Loucy (cell line): ENCODE results near the gene SYNE1.

Experiments used
- H2AFZ ChIP-seq: fragments of 200-600 bp; sonication (generic); 2 replicates; pipeline ENCODE4 v1.6.0; 2016; ENCODE audit warnings: antibody characterized with exemption, mild to moderate bottlenecking, low read length, moderate library complexity
- H3F3A ChIP-seq: fragments of 200-600 bp; 2 replicates; pipeline ENCODE4 v1.6.0; 2016; ENCODE audit warnings: antibody characterized with exemption, low read depth, mild to moderate bottlenecking
- H3K27me3 ChIP-seq: fragments of 200-600 bp; sonication (generic); 2 replicates; pipeline ENCODE4 v1.6.1; 2014; ENCODE audit warnings: low read length, mild to moderate bottlenecking; ENCODE audit not compliant: insufficient read depth, poor library complexity, severe bottlenecking
- H3K36me3 ChIP-seq: fragments of 200-600 bp; sonication (generic); 2 replicates; pipeline ENCODE4 v1.6.1; 2016; ENCODE audit warnings: low read length; ENCODE audit not compliant: insufficient read depth
- H3K4me1 ChIP-seq: fragments of 200-600 bp; sonication (generic); 2 replicates; pipeline ENCODE4 v1.5.1; 2014; ENCODE audit warnings: low read length, mild to moderate bottlenecking; ENCODE audit not compliant: insufficient read depth, poor library complexity, severe bottlenecking
- H3K4me2 ChIP-seq: fragments of 200-600 bp; sonication (generic); 2 replicates; pipeline ENCODE4 v1.6.0; 2014; ENCODE audit warnings: antibody characterized with exemption, low read length, low read depth, mild to moderate bottlenecking; ENCODE audit not compliant: poor library complexity, severe bottlenecking
- H3K4me3 ChIP-seq: fragments of 200-600 bp; sonication (generic); 2 replicates; pipeline ENCODE4 v1.5.1; 2014; ENCODE audit warnings: low read length, mild to moderate bottlenecking, mixed read lengths; ENCODE audit not compliant: poor library complexity, severe bottlenecking
- H3K79me2 ChIP-seq: fragments of 200-600 bp; sonication (generic); 2 replicates; pipeline ENCODE4 v1.6.1; 2014; ENCODE audit warnings: low read length; ENCODE audit not compliant: insufficient read depth
- H3K9ac ChIP-seq: fragments of 200-600 bp; sonication (generic); 2 replicates; pipeline ENCODE4 v1.6.0; 2014; ENCODE audit warnings: mild to moderate bottlenecking, low read depth, low read length, moderate library complexity; ENCODE audit not compliant: poor library complexity, severe bottlenecking
- H3K9me2 ChIP-seq: fragments of 200-600 bp; sonication (generic); replicated peaks from 2 replicates; pipeline ENCODE4 v1.6.1; 2016; ENCODE audit warnings: low read depth, low read length, mixed read lengths
- H3K9me3 ChIP-seq: fragments of 200-600 bp; sonication (generic); 2 replicates; pipeline ENCODE4 v1.6.1; 2014; ENCODE audit warnings: mild to moderate bottlenecking, antibody characterized with exemption, low read length, low read depth; ENCODE audit not compliant: insufficient read depth
- H4K20me1 ChIP-seq: fragments of 200-600 bp; sonication (generic); 2 replicates; pipeline ENCODE4 v1.6.0; 2014; ENCODE audit warnings: antibody characterized with exemption, low read length, mild to moderate bottlenecking; ENCODE audit not compliant: insufficient read depth, poor library complexity, severe bottlenecking
- CTCF ChIP-seq: fragments of 200-600 bp; sonication (generic); conservative IDR thresholded peaks from 2 replicates; pipeline ENCODE4 v1.5.1; 2014; ENCODE audit warnings: mild to moderate bottlenecking, antibody characterized with exemption, low read length
- EZH2phosphoT487 ChIP-seq: fragments of 200-600 bp; IDR thresholded peaks from 2 replicates; pipeline ENCODE4 v1.6.1; 2018; ENCODE audit warnings: antibody characterized with exemption, mild to moderate bottlenecking, moderate library complexity, borderline replicate concordance

SYNE1 gene

GRCh38 chr6:152301765-152302568, 335.2 kb downstream of the SYNE1 start:
- H3K4me1 ChIP-seq: peaks cover 35% of the 10 kb centered on the region
- H3K9me3 ChIP-seq: no peaks in the 10 kb centered on the region
- H3K79me2 ChIP-seq: peaks cover 21% of the 10 kb centered on the region
- H3K36me3 ChIP-seq: no peaks in the 10 kb centered on the region
- peak overlapping the region; percentile 84 for H2AFZ ChIP-seq
- peak overlapping the region; percentile 91 for H3K4me3 ChIP-seq
- H3K4me2 ChIP-seq: peak overlapping the region; percentile 80
- H3K9me2 ChIP-seq: no peaks in the 10 kb centered on the region
- no peaks in the 10 kb centered on the region for H3F3A ChIP-seq
- no peaks in the 10 kb centered on the region for H4K20me1 ChIP-seq
- TF ChIP-seq EZH2phosphoT487 (no peak), CTCF (peak; percentile 55)
- no peaks in the 10 kb centered on the region for H3K27me3 ChIP-seq
- H3K9ac ChIP-seq: peak overlapping the region; percentile 81

GRCh38 chr6:152301021-152301764, 336.0 kb downstream of the SYNE1 start:
- no peak for TF ChIP-seq EZH2phosphoT487
- TF ChIP-seq CTCF: no peak
- no peaks in the 10 kb centered on the region for H4K20me1 ChIP-seq
- H3K79me2 ChIP-seq: peaks cover 21% of the 10 kb centered on the region
- H2AFZ ChIP-seq: peak overlapping the region; percentile 84
- no peaks in the 10 kb centered on the region for H3K36me3 ChIP-seq
- H3K4me2 ChIP-seq: peak overlapping the region; percentile 80
- peak overlapping the region; percentile 91 for H3K4me3 ChIP-seq
- no peaks in the 10 kb centered on the region for H3F3A ChIP-seq
- peak overlapping the region; percentile 81 for H3K9ac ChIP-seq
- no peaks in the 10 kb centered on the region for H3K27me3 ChIP-seq
- H3K4me1 ChIP-seq: peaks cover 36% of the 10 kb centered on the region
- H3K9me3 ChIP-seq: no peaks in the 10 kb centered on the region
- H3K9me2 ChIP-seq: no peaks in the 10 kb centered on the region

GRCh38 chr6:152300517-152300916, 336.6 kb downstream of the SYNE1 start:
- Histone ChIP-seq H3K9me2 (no peaks in the 10 kb centered on the region), H3K27me3 (no peaks in the 10 kb centered on the region), H4K20me1 (no peaks in the 10 kb centered on the region), H3K36me3 (no peaks in the 10 kb centered on the region), H3K4me3 (peak overlapping the region; percentile 91), H3K9ac (peak overlapping the region; percentile 81), H3K4me1 (peaks cover 36% of the 10 kb centered on the region), H3K9me3 (no peaks in the 10 kb centered on the region), H3F3A (no peaks in the 10 kb centered on the region), H3K79me2 (peaks cover 21% of the 10 kb centered on the region), H2AFZ (no peak overlapping the region), H3K4me2 (peak overlapping the region; percentile 80)
- TF ChIP-seq EZH2phosphoT487: no peak
- TF ChIP-seq CTCF: no peak
